Thymus (tissue), 11 donors: Measurements from ENCODE around the gene PRDM12. TPM values are rescaled to one million over a fixed set of nuclear protein-coding genes. Genes with fewer than 3 reads are reported as not detected.
A peak's percentile ranks its signal among the peaks of the same experiment; 100 is the strongest.

Experiments
- DNase-seq, 9 donors: peaks; one replicate each; pipeline ENCODE4 v3.0.0-alpha.2; 2013; ENCODE audit warnings: low spot score in 9 of 9, low read depth in 6 of 9, missing footprints in 1 of 9
- H3K27ac ChIP-seq, 2 donors: one replicate each; pipeline ENCODE4 v1.5.1; 2013; ENCODE audit warnings: control low read depth in 1 of 2, low read depth in 1 of 2, low read length in 1 of 2, mild to moderate bottlenecking in 1 of 2, moderate library complexity in 1 of 2
- H3K27me3 ChIP-seq, 2 donors: one replicate each; pipeline ENCODE4 v1.5.1; 2013; ENCODE audit warnings: low read length in 1 of 2; ENCODE audit not compliant: control insufficient read depth in 2 of 2, insufficient read depth in 1 of 2
- H3K36me3 ChIP-seq, 2 donors: one replicate each; pipeline ENCODE4 v1.5.1; 2013; ENCODE audit warnings: low read length in 1 of 2, mild to moderate bottlenecking in 1 of 2, moderate library complexity in 1 of 2; ENCODE audit not compliant: control insufficient read depth in 2 of 2, insufficient read depth in 2 of 2
- H3K4me1 ChIP-seq, 2 donors: one replicate each; pipeline ENCODE4 v1.5.1; 2013; ENCODE audit warnings: low read length in 2 of 2; ENCODE audit not compliant: control insufficient read depth in 2 of 2, insufficient read depth in 2 of 2
- H3K4me3 ChIP-seq, 2 donors: one replicate each; pipeline ENCODE4 v1.5.1; 2013; ENCODE audit warnings: low read length in 2 of 2, control low read depth in 1 of 2, mild to moderate bottlenecking in 1 of 2
- H3K9me3 ChIP-seq, 2 donors: one replicate each; pipeline ENCODE4 v1.5.1; 2013; ENCODE audit warnings: low read length in 1 of 2, mild to moderate bottlenecking in 1 of 2; ENCODE audit not compliant: control insufficient read depth in 2 of 2, insufficient read depth in 1 of 2
- WGBS: extraction: QIAGEN DNeasy Blood & Tissue Kit; methylation state at CpG from one replicate; pipeline ENCODE4 v1.1.7; 2013; 5-methylcytosine and 5-hydroxymethylcytosine counted together
- polyA plus RNA-seq: library from polyadenylated mRNA; stranded (reverse); fragments of 200-250 nt; gene quantifications from one replicate; pipeline ENCODE4 v1.2.3, GENCODE V29; 2013
- total RNA-seq: library from RNA; stranded (reverse); fragments of 120-200 nt; gene quantifications from one replicate; pipeline ENCODE4 v1.2.4, GENCODE V29; 2013
- donor health status: healthy.

The PRDM12 gene
- total and polyA plus RNA-seq, 2 donors = 0.02 TPM; not detected in 1

DNA sequence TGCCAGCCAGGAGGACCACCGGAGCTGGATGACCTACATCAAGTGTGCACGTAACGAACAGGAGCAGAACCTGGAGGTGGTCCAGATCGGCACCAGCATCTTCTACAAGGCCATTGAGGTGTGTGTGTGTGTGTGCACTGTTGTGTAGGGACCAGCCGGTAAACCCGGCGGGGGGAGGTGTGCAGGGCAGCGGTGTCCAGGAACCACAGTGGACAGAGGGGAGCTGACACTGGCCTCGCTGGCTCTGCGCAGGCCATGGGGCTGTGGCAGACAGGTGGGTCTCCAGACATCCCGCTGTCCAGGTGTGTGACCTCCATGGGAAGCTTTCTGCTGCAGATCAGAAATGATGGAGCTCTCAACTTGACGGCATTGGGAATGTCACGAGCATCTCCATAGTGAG lies 3.8 kb downstream of the PRDM12 start:
- peaks cover 56 to 87% of the 10 kb centered on the region in 2 donors for H3K27me3 ChIP-seq

DNA sequence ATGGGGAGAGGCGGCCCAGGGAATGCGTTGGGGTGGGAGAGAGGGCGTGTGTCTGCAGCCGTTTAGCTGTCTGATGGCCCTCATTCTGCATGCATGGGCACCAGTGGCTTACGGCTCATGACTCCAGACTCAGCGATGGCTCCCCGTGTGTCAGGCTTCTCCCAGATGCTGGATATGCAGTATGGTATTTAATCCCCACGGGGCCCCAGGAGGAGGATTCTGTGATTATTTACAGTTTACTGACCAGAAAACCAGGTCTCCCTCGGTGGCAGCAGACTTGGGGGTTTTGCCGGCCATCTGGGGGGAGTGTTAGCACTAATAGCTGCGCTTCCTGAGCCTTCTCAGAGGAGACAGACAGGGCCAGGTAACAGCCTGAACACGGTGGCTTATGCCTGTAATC lies 4.3 kb downstream of the PRDM12 start:
- Histone ChIP-seq H3K27me3 (peaks cover 51 to 84% of the 10 kb centered on the region in 2 donors), H3K9me3 (peaks cover 0 to 5% of the 10 kb centered on the region in 2 donors), H3K4me1 (no peaks in the 10 kb centered on the region), H3K4me3 (no peak overlapping the region), H3K27ac (no peak overlapping the region), H3K36me3 (no peaks in the 10 kb centered on the region)
- 74% methylated on average over 12 of the region's 12 CpGs for WGBS
- DNase-seq = no peak

More for the DNA sequence above, 3.8 kb downstream of the PRDM12 start:
- Histone ChIP-seq H3K27ac (no peak overlapping the region), H3K4me3 (no peak overlapping the region), H3K36me3 (no peaks in the 10 kb centered on the region), H3K4me1 (peaks cover 0 to under 1% of the 10 kb centered on the region in 2 donors), H3K9me3 (peaks cover 0 to 5% of the 10 kb centered on the region in 2 donors)
- 97% methylated on average over 13 of the region's 13 CpGs for WGBS
- DNase-seq = no peak

DNA sequence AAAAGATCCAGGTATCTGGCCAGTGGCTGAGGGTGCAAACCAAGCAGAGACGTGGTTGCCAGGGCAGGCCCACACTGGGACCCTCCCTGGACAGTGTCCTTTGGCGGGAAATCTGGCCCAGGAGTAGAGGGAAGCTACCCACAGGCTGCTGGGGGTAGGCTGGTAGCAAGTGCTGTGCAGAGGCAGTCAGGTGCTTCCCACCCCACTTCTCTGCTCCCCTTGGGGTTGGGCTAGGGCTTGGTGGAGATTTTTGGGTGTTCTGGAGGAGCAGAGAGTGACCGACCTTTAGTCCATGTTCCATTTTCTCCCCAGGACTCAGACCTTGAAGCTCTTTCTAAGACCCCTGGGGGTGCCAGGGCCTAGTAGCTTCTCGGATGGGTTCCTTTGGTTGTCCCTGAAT lies 5.6 kb downstream of the PRDM12 start:
- Histone ChIP-seq H3K4me1 (no peaks in the 10 kb centered on the region), H3K27ac (no peak overlapping the region), H3K9me3 (peaks cover 0 to 5% of the 10 kb centered on the region in 2 donors), H3K27me3 (peaks cover 39 to 71% of the 10 kb centered on the region in 2 donors), H3K36me3 (no peaks in the 10 kb centered on the region), H3K4me3 (no peak overlapping the region)
- no peak for DNase-seq
- WGBS = 83% methylated on average over 4 of the region's 4 CpGs

DNA sequence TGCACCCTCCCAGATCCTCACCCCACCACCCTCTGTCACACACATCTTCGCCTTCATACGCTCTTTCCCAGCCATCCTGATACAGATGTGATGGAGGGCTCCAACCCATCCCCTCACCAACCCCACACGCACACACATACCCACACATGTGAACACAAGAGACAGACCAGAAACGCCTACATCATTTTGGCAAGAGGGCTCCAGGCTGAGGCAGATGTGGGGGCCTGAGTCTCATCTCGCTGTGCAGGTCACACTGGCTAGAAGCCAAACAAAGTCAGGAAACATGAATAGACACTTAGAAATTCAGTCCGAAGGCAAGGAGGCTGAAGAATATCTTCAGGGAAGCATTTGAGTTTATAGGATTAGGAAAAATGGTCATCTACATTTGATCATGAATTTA lies 6.2 kb downstream of the PRDM12 start:
- Histone ChIP-seq H3K36me3 (no peaks in the 10 kb centered on the region), H3K27ac (no peak overlapping the region), H3K9me3 (peaks cover 0 to 5% of the 10 kb centered on the region in 2 donors), H3K4me1 (no peaks in the 10 kb centered on the region), H3K4me3 (no peak overlapping the region), H3K27me3 (peaks cover 33 to 71% of the 10 kb centered on the region in 2 donors)
- 88% methylated on average over 6 of the region's 6 CpGs for WGBS
- no peak for DNase-seq

DNA sequence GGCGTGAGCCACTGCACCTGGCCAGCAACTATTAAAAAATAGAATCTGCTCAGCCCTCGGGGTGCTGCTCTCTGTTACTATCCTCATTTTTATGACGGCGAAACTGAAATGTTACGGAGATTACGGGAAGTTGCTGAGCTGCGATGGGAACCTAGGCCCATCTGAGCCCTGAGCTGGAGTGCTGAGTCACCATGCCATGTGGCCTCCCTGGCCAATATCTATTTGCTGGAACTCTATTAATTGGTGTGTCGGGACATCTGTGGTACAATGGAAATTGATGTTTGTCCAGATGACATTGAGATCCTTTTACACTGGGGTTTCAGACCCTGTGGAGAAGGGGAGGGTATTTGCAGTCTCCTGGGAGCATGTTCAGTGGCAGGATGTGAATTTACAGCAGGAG lies 8.1 kb downstream of the PRDM12 start:
- peaks cover 17 to 62% of the 10 kb centered on the region in 2 donors for H3K27me3 ChIP-seq
- no peaks in the 10 kb centered on the region for H3K9me3 ChIP-seq
- H3K36me3 ChIP-seq = no peaks in the 10 kb centered on the region
- H3K4me3 ChIP-seq = no peak overlapping the region
- H3K4me1 ChIP-seq = no peaks in the 10 kb centered on the region
- WGBS = 96% methylated on average over 8 of the region's 8 CpGs
- H3K27ac ChIP-seq = no peak overlapping the region
- no peak for DNase-seq

DNA sequence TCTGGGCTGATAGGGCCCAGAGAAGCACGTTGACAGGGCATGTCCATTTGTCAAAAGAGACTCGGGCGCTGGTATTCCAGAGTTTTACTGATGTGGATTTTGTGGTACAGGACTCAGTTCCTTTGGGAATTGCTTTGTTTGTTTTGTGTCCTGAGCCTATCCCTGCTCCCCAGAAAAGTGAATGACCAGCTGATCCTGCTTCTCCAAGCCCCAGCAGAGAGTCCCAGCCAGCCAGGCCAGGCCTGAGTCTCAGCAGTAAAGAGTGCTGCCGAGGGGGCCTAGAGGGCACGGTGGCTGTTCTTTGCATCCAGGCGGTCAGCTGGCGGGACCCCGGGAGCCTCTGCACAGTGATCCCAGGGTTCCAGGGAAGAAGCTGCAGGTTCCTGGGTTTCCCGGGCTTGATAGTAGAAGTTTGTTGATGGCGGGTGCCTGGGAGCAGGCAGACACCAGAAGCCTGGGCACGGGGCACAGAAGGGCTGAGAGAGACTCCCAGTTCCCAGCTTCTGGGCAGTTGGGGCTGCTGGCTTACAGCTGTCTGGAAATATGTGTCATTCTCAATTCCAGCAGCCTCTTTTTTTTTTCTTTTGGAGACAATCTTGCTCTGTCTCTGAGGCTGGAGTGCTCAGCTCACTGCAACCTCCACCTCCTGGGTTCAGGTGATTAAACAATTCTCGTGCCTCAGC lies 8.7 kb downstream of the PRDM12 start:
- H3K27ac ChIP-seq = no peak overlapping the region
- H3K36me3 ChIP-seq = no peaks in the 10 kb centered on the region
- peaks cover 12 to 62% of the 10 kb centered on the region in 2 donors for H3K27me3 ChIP-seq
- WGBS = 93% methylated on average over 12 of the region's 12 CpGs
- DNase-seq = no peak
- no peak overlapping the region for H3K4me3 ChIP-seq
- H3K9me3 ChIP-seq = no peaks in the 10 kb centered on the region
- H3K4me1 ChIP-seq = no peaks in the 10 kb centered on the region

DNA sequence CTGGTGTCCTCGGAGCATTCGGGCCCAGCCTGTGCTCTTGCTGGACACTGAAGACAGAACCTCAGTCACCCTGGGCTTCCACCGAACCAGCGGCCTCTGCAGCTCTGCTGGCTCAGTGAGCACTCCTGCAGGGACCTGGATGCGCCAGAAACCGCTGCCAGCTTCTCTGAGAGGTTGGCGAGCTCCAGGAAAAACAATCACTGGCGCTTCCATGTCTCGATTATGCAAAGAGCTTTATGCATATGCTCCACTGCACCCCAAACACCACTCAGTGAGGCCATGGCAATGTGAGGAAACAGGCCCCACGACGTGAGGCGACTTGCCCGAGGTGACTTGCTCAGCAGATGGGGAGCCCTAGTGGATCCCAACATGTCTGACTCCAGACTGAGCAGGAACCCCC lies 11.0 kb downstream of the PRDM12 start:
- 92% methylated on average over 13 of the region's 13 CpGs for WGBS
- Histone ChIP-seq H3K27me3 (peaks cover 18 to 67% of the 10 kb centered on the region in 2 donors), H3K36me3 (no peaks in the 10 kb centered on the region), H3K9me3 (no peaks in the 10 kb centered on the region), H3K27ac (no peak overlapping the region), H3K4me1 (no peaks in the 10 kb centered on the region), H3K4me3 (no peak overlapping the region)
- DNase-seq = no peak

DNA sequence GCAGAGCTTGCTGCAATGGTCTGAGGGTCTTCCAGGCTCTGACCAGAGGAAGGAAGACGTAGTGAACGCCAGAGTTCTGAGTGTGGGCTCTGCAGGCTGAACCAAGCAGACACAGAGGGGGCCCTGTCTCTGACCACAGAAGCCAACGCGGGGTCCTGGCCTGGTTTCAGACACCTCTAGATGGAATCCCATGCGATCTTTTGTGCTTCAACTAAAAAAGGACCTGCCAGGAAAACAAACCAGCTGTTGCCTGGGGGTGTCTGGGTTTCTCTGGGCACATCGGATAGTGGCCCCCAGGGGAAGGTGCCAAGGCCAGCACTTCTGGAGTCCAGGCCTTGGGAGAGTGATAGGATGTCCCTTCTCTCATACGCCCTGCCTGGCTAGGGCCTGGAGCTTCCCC lies 12.9 kb downstream of the PRDM12 start:
- H3K4me1 ChIP-seq = peaks cover 0 to 6% of the 10 kb centered on the region in 2 donors
- no peak for DNase-seq
- no peak overlapping the region for H3K27ac ChIP-seq
- H3K27me3 ChIP-seq = peaks cover 33 to 71% of the 10 kb centered on the region in 2 donors
- WGBS = 75% methylated on average over 7 of the region's 7 CpGs
- no peaks in the 10 kb centered on the region for H3K36me3 ChIP-seq
- H3K9me3 ChIP-seq = no peaks in the 10 kb centered on the region
- no peak overlapping the region for H3K4me3 ChIP-seq

DNA sequence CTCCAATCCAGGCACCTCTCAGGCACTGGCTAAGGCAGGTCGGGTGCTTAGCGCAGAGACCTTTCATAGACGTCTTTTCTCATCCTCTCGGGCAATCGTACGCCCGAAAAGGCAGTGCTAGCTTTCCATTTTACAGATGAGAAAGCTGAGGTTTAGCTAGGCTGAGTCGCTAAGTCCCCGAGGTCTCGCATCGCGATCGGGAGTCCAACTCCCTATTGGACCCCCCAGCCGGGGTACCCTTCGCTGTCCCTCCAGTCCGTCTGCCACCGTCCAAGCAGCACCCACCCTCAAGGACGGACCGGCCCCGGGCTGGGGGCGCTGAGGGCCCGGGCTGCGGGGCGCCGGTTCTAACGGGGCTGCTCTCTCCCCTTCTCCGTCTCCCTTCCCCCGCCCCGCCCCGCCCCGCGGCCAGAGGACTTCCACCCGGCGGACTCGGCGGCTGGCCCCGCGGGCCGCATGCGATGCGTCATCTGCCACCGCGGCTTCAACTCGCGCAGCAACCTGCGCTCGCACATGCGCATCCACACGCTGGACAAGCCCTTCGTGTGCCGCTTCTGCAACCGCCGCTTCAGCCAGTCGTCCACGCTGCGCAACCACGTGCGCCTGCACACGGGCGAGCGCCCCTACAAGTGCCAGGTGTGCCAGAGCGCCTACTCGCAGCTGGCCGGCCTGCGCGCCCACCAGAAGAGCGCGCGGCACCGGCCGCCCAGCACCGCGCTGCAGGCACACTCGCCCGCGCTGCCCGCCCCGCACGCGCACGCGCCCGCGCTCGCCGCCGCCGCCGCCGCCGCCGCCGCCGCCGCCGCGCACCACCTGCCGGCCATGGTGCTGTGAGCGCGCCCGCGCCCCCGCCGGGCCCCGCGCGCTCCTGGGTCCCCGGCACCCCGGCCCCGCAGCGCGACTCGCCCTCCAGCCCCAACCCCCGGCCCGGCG lies 16.7 kb downstream of the PRDM12 start:
- H3K27me3 ChIP-seq = peaks cover 41 to 70% of the 10 kb centered on the region in 2 donors
- DNase-seq = peak in 1 of 9 donors; percentile 33
- WGBS = 4% methylated on average over 116 of the region's 116 CpGs
- H3K4me3 ChIP-seq = peak overlapping the region in 1 of 2 donors; percentile 51
- H3K4me1 ChIP-seq = peaks cover 0 to 8% of the 10 kb centered on the region in 2 donors
- H3K27ac ChIP-seq = no peak overlapping the region
- no peaks in the 10 kb centered on the region for H3K36me3 ChIP-seq
- peaks cover 0 to 3% of the 10 kb centered on the region in 2 donors for H3K9me3 ChIP-seq
